GM21528 (cell line): ENCODE data around the gene KLK11.

Experiments used
- ATAC-seq: cut with Tn5 transposase; IDR thresholded peaks from one replicate; pipeline ENCODE4 v1.9.1; 2021; ENCODE audit warnings: mild to moderate bottlenecking, moderate library complexity; ENCODE audit not compliant: unreplicated experiment, low FRiP score

Gene KLK11

DNA sequence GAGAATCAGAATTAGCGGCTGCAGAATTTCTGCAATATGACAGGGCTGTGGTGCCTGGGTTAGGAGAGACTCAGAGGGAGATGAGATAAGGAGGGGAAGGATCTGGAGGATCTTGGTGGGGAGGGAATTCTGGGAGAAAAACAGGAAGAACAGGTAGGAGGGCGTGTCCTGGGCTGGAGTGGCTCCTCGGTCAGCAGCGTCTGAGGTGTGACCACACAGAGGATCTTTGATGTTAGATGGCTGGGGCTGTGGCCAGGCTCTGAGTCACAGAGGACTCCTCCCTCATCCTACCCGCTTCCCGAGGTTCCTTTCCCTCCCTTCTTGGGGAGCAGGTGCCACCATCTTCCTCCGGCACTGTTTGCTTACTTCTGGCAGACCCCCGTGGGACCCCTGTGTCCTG lies 50.6 kb downstream of the KLK11 start:
- ATAC-seq: no peak

DNA sequence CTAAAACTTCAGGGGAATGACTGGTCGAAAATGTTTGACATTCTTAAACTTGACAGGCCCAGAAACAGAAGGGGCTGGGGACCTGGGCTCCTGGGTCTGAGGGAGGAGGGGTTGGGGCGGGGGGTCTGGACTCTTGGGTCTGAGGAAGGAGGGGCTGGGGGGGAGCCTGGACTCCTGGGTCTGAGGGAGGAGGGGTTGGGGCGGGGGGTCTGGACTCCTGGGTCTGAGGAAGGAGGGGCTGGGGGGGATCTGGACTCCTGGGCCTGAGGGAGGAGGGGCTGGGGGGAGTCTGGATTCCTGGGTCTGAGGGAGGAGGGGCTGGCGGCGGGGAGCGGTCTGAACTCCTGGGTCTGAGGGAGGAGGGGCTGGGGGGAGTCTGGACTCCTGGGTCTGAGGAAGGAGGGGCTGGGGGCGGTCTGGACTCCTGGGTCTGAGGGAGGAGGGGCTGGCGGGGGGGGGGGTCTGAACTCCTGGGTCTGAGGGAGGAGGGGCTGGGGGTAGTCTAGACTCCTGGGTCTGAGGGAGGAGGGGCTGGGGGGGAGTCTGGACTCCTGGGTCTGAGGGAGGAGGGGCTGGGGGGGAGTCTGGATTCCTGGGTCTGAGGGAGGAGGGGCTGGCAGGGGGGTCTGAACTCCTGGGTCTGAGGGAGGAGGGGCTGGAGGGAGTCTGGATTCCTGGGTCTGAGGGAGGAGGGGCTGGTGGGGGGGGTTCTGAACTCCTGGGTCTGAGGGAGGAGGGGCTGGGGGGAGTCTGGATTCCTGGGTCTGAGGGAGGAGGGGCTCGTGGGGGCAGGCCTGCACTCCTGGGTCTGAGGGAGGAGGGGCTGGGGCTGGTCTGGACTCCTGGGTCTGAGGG lies 51.5 kb downstream of the KLK11 start:
- ATAC-seq: no peak

DNA sequence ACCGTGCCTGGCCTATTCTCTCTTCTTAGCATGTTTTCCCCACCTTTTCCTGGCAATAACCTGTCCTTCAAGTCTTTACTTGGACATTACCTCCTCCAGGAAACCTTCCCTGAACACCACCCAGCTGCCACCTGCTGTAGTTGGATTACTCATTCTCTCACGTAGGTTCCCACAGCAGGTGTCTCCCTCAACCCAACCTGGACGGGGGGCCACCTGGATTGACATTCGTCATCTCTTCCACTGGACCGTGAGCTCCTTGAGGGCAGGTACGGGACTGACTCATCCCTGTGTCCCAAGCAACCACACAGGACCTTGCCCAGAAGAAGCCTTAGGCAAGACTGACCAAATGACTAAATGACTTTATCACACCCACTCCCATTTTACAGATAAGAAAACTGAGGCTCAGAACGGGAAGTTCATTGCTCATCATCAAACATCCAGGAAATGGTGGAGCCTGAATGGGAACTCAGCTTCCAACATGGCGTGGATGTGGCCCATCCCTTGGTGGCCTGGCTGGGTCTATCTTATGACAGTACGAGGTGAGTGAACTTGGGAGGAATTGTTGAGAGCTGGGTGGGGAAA lies 53.5 kb downstream of the KLK11 start:
- ATAC-seq: no peak
